Upper lobe of left lung (tissue), 4 donors: ENCODE results near the gene CACNB2.

ENCODE experiments used
- EP300 ChIP-seq, 4 donors: sonication (generic); formaldehyde crosslinking; IDR thresholded peaks; one replicate each; pipeline ENCODE4 v1.5.1; 2017; ENCODE audit warnings: antibody characterized with exemption in 4 of 4, control low read depth in 2 of 4
- POLR2A ChIP-seq, 4 donors: fragments of 450-650 bp; IDR thresholded peaks; one replicate each; pipeline ENCODE4 v1.5.1; 2016 to 2017; ENCODE audit warnings: antibody characterized with exemption in 4 of 4, mild to moderate bottlenecking in 2 of 4
- POLR2AphosphoS5 ChIP-seq, 2 donors: sonication (generic); formaldehyde crosslinking; IDR thresholded peaks; one replicate each; pipeline ENCODE4 v1.5.1; 2017; ENCODE audit warnings: antibody characterized with exemption in 2 of 2
- TF ChIP-seq, protein P1 (sequence below), 6 experiments: fragments of 450-650 bp in 4 of 6; fragments of 200-600 bp in 2 of 6; sonication (generic) in 2 of 6; IDR thresholded peaks; one replicate each; pipeline ENCODE4 v1.5.1; 2016 to 2019; ENCODE audit warnings: antibody characterized with exemption in 6 of 6

DNA sequence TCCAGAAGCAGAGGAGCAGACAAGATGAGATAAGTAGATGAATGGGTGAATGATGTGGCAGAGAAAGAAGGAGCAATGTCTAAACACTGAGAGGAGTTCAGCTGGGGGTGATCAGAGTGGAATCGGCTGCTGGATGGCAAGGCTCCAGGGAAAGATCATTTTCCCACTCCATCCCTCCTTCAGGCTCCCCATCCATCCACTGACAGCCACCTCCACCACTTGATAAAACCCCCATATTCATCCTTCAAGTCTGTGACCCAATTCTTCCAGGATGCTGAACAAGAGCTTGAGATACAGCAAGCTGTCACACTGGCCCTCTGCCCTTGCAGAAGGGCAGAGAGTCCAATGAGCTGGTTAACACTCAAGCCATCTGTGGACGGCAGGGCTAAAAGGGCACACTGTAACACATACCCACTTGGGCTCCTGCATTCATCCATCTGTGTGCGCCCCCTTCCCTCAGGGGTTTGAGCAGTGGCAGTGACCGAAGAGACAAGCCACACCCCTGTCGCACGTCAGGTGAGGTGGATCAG is 30.8 kb upstream of the CACNB2 start:
- TF ChIP-seq POLR2A (IDR thresholded peaks at IDR 0.05) (no peak), EP300 (IDR thresholded peaks at IDR 0.05) (no peak), POLR2AphosphoS5 (IDR thresholded peaks at IDR 0.05) (no peak)
- TF ChIP-seq, protein P1, sequence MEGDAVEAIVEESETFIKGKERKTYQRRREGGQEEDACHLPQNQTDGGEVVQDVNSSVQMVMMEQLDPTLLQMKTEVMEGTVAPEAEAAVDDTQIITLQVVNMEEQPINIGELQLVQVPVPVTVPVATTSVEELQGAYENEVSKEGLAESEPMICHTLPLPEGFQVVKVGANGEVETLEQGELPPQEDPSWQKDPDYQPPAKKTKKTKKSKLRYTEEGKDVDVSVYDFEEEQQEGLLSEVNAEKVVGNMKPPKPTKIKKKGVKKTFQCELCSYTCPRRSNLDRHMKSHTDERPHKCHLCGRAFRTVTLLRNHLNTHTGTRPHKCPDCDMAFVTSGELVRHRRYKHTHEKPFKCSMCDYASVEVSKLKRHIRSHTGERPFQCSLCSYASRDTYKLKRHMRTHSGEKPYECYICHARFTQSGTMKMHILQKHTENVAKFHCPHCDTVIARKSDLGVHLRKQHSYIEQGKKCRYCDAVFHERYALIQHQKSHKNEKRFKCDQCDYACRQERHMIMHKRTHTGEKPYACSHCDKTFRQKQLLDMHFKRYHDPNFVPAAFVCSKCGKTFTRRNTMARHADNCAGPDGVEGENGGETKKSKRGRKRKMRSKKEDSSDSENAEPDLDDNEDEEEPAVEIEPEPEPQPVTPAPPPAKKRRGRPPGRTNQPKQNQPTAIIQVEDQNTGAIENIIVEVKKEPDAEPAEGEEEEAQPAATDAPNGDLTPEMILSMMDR (IDR thresholded peaks at IDR 0.05), result no peak
